CD4-positive, alpha-beta T cell treated with Interleukin-6 at 100 ng/mL for 8 hours (primary cell): ENCODE measurements around the gene DCLK1.

ENCODE experiments used
- DNase-seq: peaks from one replicate; pipeline ENCODE4 v3.0.0-alpha.2; 2020; ENCODE audit warnings: mixed read lengths, low spot score

The DCLK1 gene

GRCh38 chr13:35824825-35825224 is 306.4 kb downstream of the DCLK1 start:
- DNase-seq = no peak

- no peak for DNase-seq
Observed at GRCh38 chr13:35824395-35824794, 306.8 kb downstream of the DCLK1 start.

GRCh38 chr13:35822666-35823065 is 308.5 kb downstream of the DCLK1 start:
- no peak for DNase-seq

GRCh38 chr13:35818633-35819067 is 312.5 kb downstream of the DCLK1 start:
- DNase-seq = no peak

GRCh38 chr13:35817642-35818607 is 313.3 kb downstream of the DCLK1 start:
- no peak for DNase-seq

GRCh38 chr13:35814605-35815011 is 316.6 kb downstream of the DCLK1 start:
- no peak for DNase-seq

GRCh38 chr13:35812736-35813135 is 318.4 kb downstream of the DCLK1 start:
- no peak for DNase-seq

- no peak for DNase-seq
Observed at GRCh38 chr13:35810321-35810720, 320.9 kb downstream of the DCLK1 start.

GRCh38 chr13:35808846-35809245 is 322.3 kb downstream of the DCLK1 start:
- no peak for DNase-seq

GRCh38 chr13:35804901-35805300 is 326.3 kb downstream of the DCLK1 start:
- no peak for DNase-seq

GRCh38 chr13:35797991-35798390 is 333.2 kb downstream of the DCLK1 start:
- no peak for DNase-seq

- DNase-seq = no peak
Observed at GRCh38 chr13:35797244-35797643, 333.9 kb downstream of the DCLK1 start.

- DNase-seq = no peak
Observed at GRCh38 chr13:35796623-35797022, 334.6 kb downstream of the DCLK1 start.

- no peak for DNase-seq
Observed at GRCh38 chr13:35794734-35795389, 336.3 kb downstream of the DCLK1 start.

GRCh38 chr13:35793823-35794222 is 337.4 kb downstream of the DCLK1 start:
- DNase-seq = no peak

GRCh38 chr13:35792911-35793310 is 338.3 kb downstream of the DCLK1 start:
- no peak for DNase-seq

GRCh38 chr13:35792021-35792420 is 339.2 kb downstream of the DCLK1 start:
- no peak for DNase-seq

- DNase-seq = no peak
Observed at GRCh38 chr13:35791184-35791851, 339.9 kb downstream of the DCLK1 start.

GRCh38 chr13:35789335-35790165 is 341.6 kb downstream of the DCLK1 start:
- DNase-seq = no peak

- DNase-seq = no peak
Observed at GRCh38 chr13:35787937-35788336, 343.2 kb downstream of the DCLK1 start.

- DNase-seq = no peak
Observed at GRCh38 chr13:35785576-35786303, 345.4 kb downstream of the DCLK1 start.
